GM15510 (cell line): ENCODE measurements around the gene IRF8.

Source experiments
- POLR2A ChIP-seq: IDR thresholded peaks from 3 replicates; pipeline ENCODE4 v1.6.1; 2011; ENCODE audit warnings: borderline replicate concordance; ENCODE audit not compliant: insufficient read length; ENCODE audit errors: extremely low read depth

IRF8 gene

GRCh38 chr16:85963753-85964285 lies 64.9 kb downstream of the IRF8 start:
- TF ChIP-seq POLR2A, result no peak

DNA sequence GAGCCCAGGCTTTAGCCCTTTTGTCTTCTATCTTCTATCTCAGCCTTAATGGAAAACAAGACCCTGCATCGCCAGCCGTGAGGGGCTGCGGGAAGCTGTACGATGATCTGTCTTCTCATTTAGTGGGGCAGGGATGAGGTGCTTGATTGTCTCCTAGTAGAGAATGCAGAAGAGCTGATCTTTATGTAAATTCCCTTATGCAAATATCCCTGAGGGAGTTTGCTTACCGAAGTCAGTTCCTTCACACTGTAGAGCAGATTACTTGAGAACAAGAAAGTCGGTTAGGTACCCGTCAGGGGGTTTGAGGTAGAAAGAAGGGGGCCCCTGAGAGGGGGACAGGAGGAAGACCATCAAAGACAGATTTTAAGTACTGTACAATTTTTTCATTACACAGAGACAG lies 66.2 kb downstream of the IRF8 start:
- TF ChIP-seq POLR2A, result no peak

- no peak for TF ChIP-seq POLR2A
Measured at GRCh38 chr16:85967111-85967510, 68.1 kb downstream of the IRF8 start.

GRCh38 chr16:85968041-85968920 lies 69.3 kb downstream of the IRF8 start:
- TF ChIP-seq POLR2A, result no peak

- TF ChIP-seq POLR2A, result no peak
Measured at GRCh38 chr16:85969159-85969558, 70.2 kb downstream of the IRF8 start.

DNA sequence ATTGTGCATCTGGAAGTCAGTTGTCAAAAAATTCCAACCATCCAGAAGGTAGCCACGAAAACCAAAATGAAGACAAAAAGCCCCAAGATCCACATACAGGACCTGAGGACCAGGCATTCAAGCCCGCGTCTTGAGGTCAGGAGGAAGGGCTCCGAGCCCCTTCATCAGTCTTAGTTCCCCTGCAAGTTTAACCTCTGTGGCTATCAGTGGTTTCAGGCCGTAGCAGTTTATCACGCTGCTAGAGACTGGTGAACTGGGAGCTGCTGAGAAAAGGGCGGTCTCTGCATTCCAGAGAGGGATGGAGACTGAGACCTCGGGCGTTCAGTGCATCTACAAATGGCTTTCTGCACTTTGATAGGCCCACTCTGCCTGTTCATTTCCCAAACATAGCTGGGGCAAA lies 70.6 kb downstream of the IRF8 start:
- TF ChIP-seq POLR2A, result no peak

DNA sequence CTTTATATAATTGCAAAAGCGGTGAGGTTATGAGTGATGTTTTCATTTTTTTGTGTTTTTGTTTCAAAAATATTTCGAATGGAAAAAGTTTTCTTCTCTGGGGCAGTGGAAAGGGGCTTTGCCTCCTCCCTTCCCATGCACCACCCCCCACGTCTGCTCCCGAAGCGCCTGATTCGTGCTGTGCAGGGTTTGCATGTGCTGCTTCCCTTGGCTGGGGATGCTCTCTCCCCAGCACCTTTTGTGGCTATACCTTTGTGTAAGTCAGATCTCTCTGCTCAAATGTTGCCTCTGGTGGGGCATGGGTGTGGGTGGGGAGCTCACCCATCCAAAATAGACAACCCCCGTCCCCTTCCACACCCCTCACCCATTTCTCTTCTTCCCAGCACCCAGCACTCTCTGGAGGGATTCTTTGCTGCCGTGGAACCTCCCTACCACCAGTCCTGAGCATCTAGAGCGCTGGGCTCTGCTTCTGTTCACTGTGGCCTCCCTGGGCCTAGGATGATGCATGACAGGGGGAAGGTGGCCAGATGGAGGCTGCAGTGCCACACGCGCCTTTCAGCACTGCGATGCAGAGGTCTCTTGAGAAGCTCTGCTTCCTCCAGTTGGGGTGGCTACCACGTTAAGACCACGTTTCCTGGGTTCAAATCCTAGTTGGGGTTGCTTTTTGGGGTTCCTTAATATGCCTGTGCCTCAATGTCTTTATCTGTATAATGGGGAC lies 71.2 kb downstream of the IRF8 start:
- no peak for TF ChIP-seq POLR2A

DNA sequence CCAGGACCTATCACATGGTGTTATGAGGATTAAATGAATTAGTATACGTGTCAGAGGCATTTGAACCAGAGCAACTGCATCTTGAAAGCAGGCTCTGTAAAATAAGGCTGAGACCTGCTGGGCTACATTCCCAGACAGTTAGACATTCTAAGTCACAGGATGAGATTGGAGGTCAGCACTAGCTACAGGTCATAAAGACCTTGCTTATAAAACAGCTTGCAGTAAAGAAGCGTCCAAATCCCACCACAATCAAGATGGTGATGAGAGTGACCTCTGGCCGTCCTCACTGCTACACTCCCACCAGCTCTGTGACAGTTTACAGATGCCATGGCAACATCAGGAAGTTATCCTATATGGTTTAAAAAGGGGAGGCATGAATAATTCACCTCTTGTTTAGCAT lies 71.8 kb downstream of the IRF8 start:
- TF ChIP-seq POLR2A, result no peak
